GM12891 (cell line): ENCODE measurements around the gene MISP.

Experiments used
- DNase-seq: peaks from one replicate; pipeline ENCODE4 v3.0.0; 2011; ENCODE audit warnings: low spot score; ENCODE audit not compliant: insufficient read length
- FAIRE-seq: peaks from 2 replicates; lab custom pipeline; 2011; peaks lifted over from hg19 to GRCh38; lab: Jason Lieb, UNC
- PAX5 ChIP-seq: IDR thresholded peaks from 2 replicates; pipeline ENCODE4 v1.6.1; 2011; ENCODE audit warnings: low read length, moderate library complexity, mild to moderate bottlenecking; ENCODE audit not compliant: insufficient read depth, severe bottlenecking
- POLR2A ChIP-seq: IDR thresholded peaks from 2 replicates; pipeline ENCODE4 v1.6.1; 2011; ENCODE audit warnings: low read depth, low read length, control low read depth
- POLR2AphosphoS5 ChIP-seq: IDR thresholded peaks from 2 replicates; pipeline ENCODE4 v1.6.1; 2011; ENCODE audit warnings: low read depth, low read length, control low read depth
- POU2F2 ChIP-seq: IDR thresholded peaks from 2 replicates; pipeline ENCODE4 v1.6.1; 2011; ENCODE audit warnings: low read depth, mild to moderate bottlenecking, control low read depth, low read length, moderate library complexity
- SPI1 ChIP-seq: IDR thresholded peaks from 2 replicates; pipeline ENCODE4 v1.6.1; 2011; ENCODE audit warnings: low read depth, low read length, control low read depth
- TAF1 ChIP-seq: IDR thresholded peaks from 2 replicates; pipeline ENCODE4 v1.6.1; 2011; ENCODE audit warnings: low read depth, low read length, control low read depth

The MISP gene

DNA sequence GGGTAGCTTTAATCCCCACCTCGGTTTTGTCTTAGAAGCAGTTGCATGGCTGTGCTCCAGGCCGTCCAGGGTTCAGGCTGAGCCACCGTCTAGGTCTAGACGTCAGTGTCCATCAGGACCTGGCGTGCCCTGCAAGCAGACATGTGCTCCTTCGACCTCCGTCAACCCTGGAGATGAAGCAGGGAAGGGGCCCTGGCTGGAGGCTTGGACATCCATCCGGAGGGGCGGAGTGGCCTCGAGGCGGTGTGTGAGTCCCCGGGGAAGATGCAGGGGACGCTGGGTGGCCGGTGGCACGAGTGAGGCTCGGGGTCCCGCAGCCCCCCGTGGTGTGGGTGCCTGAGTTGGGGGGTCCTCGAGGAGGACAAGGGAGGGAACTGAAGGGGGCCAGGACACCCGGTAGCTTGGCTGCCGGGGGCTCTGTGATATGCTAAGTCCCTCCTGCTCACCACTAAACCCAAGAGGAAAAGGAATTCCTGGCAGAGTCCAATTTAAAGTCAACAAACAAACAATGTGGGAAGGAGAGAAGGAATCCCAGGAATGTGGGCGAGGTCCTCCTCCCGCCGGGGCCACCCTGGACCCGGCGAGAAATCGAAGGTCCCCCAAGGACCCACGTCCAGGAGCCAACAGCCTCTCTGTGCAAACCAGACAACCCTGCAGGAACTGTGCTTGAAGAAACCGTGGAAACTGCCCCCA lies 31.4 kb downstream of the MISP start:
- FAIRE-seq (no peak), DNase-seq (no peak)
- TF ChIP-seq POU2F2 (no peak), TAF1 (no peak), POLR2A (no peak), POLR2AphosphoS5 (no peak), PAX5 (no peak), SPI1 (no peak)

GRCh38 chr19:782878-783668 lies 32.2 kb downstream of the MISP start:
- DNase-seq (no peak), FAIRE-seq (no peak)
- TF ChIP-seq POU2F2 (no peak), POLR2A (no peak), POLR2AphosphoS5 (no peak), TAF1 (no peak), SPI1 (no peak), PAX5 (no peak)

GRCh38 chr19:784541-784940 lies 33.6 kb downstream of the MISP start:
- no peak for FAIRE-seq
- TF ChIP-seq SPI1 = no peak
- no peak for TF ChIP-seq PAX5
- TF ChIP-seq POLR2A = no peak
- no peak for TF ChIP-seq TAF1
- TF ChIP-seq POLR2AphosphoS5 = no peak
- TF ChIP-seq POU2F2 = no peak
- no peak for DNase-seq

- DNase-seq = no peak
- TF ChIP-seq POLR2AphosphoS5 (no peak), SPI1 (no peak), PAX5 (no peak), POU2F2 (no peak), POLR2A (no peak), TAF1 (no peak)
- FAIRE-seq = no peak
Measured at GRCh38 chr19:787536-787935, 36.6 kb downstream of the MISP start.

DNA sequence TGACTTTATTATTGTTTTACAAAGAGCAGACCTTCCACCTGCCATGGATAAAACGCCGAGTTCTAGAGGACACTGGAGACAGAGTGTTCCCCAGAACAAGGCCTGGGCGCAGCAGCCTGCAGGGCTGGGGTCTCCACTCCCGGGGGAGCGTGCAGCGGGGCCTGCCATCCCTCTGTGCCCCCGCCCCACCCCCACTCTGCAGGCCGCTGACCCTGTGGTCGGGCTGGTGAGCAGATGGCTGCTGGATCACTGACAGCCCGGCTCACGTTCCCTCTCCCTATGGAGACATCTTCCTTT lies 37.7 kb downstream of the MISP start:
- DNase-seq (no peak), FAIRE-seq (no peak)
- no peak for TF ChIP-seq POLR2A
- TF ChIP-seq PAX5 = no peak
- TF ChIP-seq SPI1 = no peak
- TF ChIP-seq POLR2AphosphoS5 = no peak
- TF ChIP-seq POU2F2 = no peak
- TF ChIP-seq TAF1 = no peak

GRCh38 chr19:788983-789700 lies 38.2 kb downstream of the MISP start:
- no peak for TF ChIP-seq TAF1
- no peak for TF ChIP-seq PAX5
- no peak for TF ChIP-seq POLR2AphosphoS5
- TF ChIP-seq POU2F2 = no peak
- TF ChIP-seq SPI1 = no peak
- no peak for TF ChIP-seq POLR2A
- FAIRE-seq = no peak
- DNase-seq = no peak

DNA sequence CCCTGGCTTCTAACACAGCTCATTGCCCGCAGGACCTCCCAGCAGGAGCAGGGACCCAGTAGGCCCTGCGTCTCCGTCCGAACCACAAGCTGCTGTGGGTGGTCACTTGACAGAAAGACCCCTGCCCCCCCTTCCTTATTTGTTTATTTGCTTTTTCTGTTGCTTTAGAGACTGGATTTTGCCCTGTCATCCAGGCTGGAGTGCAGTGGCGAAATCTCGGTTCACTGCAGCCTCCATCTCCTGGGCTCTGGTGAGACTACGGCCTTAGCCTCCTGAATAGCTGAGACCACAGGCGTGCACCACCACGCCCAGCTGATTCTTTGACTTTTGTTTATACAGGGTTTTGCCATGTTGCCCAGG lies 38.8 kb downstream of the MISP start:
- TF ChIP-seq SPI1 (no peak), POU2F2 (no peak), TAF1 (no peak), PAX5 (no peak), POLR2A (no peak), POLR2AphosphoS5 (no peak)
- DNase-seq (no peak), FAIRE-seq (no peak)

GRCh38 chr19:791007-791566 lies 40.2 kb downstream of the MISP start:
- DNase-seq (no peak), FAIRE-seq (no peak)
- TF ChIP-seq POU2F2 = no peak
- no peak for TF ChIP-seq POLR2A
- TF ChIP-seq POLR2AphosphoS5 = no peak
- TF ChIP-seq PAX5 = no peak
- no peak for TF ChIP-seq SPI1
- no peak for TF ChIP-seq TAF1
